Upper lobe of left lung (tissue), 6 donors: ENCODE measurements around the gene CENPM. TPM values are rescaled to one million over a fixed set of nuclear protein-coding genes. Genes with fewer than 3 reads are reported as not detected.

Experiments used
- ATAC-seq, 2 donors: fragments of 200-7000 bp; cut with Tn5 transposase; one replicate each; pipeline ENCODE4 v1.9.1; 2022; ENCODE audit warnings: mild to moderate bottlenecking in 2 of 2, moderate library complexity in 2 of 2; ENCODE audit not compliant: low FRiP score in 2 of 2
- DNase-seq, 2 donors: peaks; one replicate each; pipeline ENCODE4 v3.0.0-alpha.2; 2019 to 2020
- H3K27ac ChIP-seq, 4 donors: fragments of 200-600 bp; sonication (generic); one replicate each; pipeline ENCODE4 v1.5.1; 2016 to 2019
- H3K27me3 ChIP-seq, 4 donors: fragments of 200-600 bp; sonication (generic); one replicate each; pipeline ENCODE4 v1.5.1; 2017 to 2019
- H3K36me3 ChIP-seq, 4 donors: fragments of 200-600 bp; sonication (generic); one replicate each; pipeline ENCODE4 v1.5.1; 2016 to 2019
- H3K4me1 ChIP-seq, 4 donors: fragments of 200-600 bp; sonication (generic); one replicate each; pipeline ENCODE4 v1.5.1; 2018 to 2019
- H3K4me3 ChIP-seq, 4 donors: fragments of 200-600 bp; sonication (generic); one replicate each; pipeline ENCODE4 v1.5.1; 2017 to 2019; ENCODE audit warnings: mild to moderate bottlenecking in 2 of 4, moderate library complexity in 1 of 4
- H3K9me3 ChIP-seq, 4 donors: fragments of 200-600 bp; sonication (generic); one replicate each; pipeline ENCODE4 v1.5.1; 2018 to 2019
- EP300 ChIP-seq, 4 donors: sonication (generic); formaldehyde crosslinking; IDR thresholded peaks; one replicate each; pipeline ENCODE4 v1.5.1; 2017; ENCODE audit warnings: antibody characterized with exemption in 4 of 4, control low read depth in 2 of 4
- POLR2A ChIP-seq, 4 donors: fragments of 450-650 bp; IDR thresholded peaks; one replicate each; pipeline ENCODE4 v1.5.1; 2016 to 2017; ENCODE audit warnings: antibody characterized with exemption in 4 of 4, mild to moderate bottlenecking in 2 of 4
- POLR2AphosphoS5 ChIP-seq, 2 donors: sonication (generic); formaldehyde crosslinking; IDR thresholded peaks; one replicate each; pipeline ENCODE4 v1.5.1; 2017; ENCODE audit warnings: antibody characterized with exemption in 2 of 2
- WGBS, 2 donors: methylation state at CpG; one replicate each; pipeline ENCODE4 v1.1.5; 2017 to 2018; 5-methylcytosine and 5-hydroxymethylcytosine counted together
- total RNA-seq, 6 donors: library from RNA; depleted of rRNA in 4 of 6; stranded (reverse); fragments of >200 nt in 4 of 6; gene quantifications; one replicate each; pipeline versions ENCODE4 v1.1.0 to v1.2.1, GENCODE V29; 2016 to 2021
- TF ChIP-seq, protein P1 (sequence below), 6 experiments: fragments of 450-650 bp in 4 of 6; fragments of 200-600 bp in 2 of 6; sonication (generic) in 2 of 6; IDR thresholded peaks; one replicate each; pipeline ENCODE4 v1.5.1; 2016 to 2019; ENCODE audit warnings: antibody characterized with exemption in 6 of 6
- donor health status: DM: no; HTN: no; CAD: no; lungs with moderate emphysema.
- donor health status: DM: no; HTN: yes; CAD: no; lungs with severe emphysema.

CENPM gene
- total RNA-seq, 6 donors from 2014 or later: 1.9 to 9.9 (median 7.3) TPM; not detected in 1

DNA sequence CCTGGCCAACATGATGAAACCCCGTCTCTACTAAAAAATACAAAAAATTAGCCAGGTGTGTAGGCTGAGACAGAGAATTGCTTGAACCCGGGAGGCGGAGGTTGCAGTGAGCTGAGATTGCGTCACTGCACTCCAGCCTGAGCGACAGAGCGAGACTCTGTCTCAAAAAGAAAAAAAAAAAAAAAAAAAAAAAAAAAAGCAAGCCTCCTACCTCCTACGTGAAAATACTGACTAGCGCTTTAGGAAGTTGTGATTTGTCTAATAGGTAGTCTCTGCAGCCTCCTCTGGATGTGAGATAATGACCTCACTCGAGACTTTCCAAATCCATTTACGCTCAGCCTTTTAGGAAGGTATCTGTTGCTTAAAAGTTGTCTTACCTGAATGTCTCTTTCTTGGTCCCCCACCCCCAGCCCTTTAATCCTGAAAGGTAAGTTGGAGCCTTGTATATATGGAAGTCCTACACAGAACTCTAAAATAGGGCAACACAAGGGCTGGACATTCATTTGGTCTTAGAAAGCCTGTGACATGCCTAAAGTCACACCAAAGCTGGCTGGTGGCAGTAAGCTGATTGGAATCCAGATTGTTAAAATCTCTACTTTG is 27.8 kb upstream of the CENPM start:
- ATAC-seq: no peak
- 52 to 63% methylated on average over 10 of the region's 10 CpGs for WGBS, 2 donors
- TF ChIP-seq EP300 (IDR thresholded peaks at IDR 0.05): no peak
- TF ChIP-seq, protein P1, sequence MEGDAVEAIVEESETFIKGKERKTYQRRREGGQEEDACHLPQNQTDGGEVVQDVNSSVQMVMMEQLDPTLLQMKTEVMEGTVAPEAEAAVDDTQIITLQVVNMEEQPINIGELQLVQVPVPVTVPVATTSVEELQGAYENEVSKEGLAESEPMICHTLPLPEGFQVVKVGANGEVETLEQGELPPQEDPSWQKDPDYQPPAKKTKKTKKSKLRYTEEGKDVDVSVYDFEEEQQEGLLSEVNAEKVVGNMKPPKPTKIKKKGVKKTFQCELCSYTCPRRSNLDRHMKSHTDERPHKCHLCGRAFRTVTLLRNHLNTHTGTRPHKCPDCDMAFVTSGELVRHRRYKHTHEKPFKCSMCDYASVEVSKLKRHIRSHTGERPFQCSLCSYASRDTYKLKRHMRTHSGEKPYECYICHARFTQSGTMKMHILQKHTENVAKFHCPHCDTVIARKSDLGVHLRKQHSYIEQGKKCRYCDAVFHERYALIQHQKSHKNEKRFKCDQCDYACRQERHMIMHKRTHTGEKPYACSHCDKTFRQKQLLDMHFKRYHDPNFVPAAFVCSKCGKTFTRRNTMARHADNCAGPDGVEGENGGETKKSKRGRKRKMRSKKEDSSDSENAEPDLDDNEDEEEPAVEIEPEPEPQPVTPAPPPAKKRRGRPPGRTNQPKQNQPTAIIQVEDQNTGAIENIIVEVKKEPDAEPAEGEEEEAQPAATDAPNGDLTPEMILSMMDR (IDR thresholded peaks at IDR 0.05): no peak
- no peak for TF ChIP-seq POLR2A (IDR thresholded peaks at IDR 0.05)
- TF ChIP-seq POLR2AphosphoS5 (IDR thresholded peaks at IDR 0.05): no peak
- H3K36me3 ChIP-seq: no peaks in the 10 kb centered on the region
- no peaks in the 10 kb centered on the region for H3K9me3 ChIP-seq
- H3K4me1 ChIP-seq: peaks cover 9 to 16% (median 11%) of the 10 kb centered on the region in 4 donors
- H3K27ac ChIP-seq: no peak overlapping the region
- H3K27me3 ChIP-seq: peaks cover 0 to 18% (median 12%) of the 10 kb centered on the region in 4 donors
- H3K4me3 ChIP-seq: no peak overlapping the region
- DNase-seq: no peak

DNA sequence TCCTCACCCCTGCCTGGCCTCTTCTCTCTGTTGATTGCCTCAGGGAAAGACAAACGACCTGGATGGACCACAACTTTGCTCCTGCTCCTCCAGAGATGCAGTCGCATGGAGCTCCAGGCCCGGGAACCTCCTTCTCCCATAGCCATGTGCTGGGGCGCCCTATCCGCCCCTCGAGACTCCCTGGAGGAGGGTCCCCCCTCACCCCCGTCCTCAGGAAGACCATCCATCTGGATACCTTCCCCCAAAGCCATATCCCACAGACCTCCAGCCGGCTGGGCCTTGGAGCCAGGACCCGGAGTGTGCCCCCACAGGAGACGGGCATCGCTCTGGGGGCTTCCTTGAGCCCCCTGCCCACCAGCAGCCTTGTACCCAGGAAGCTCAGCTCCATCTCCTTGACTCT is 24.5 kb upstream of the CENPM start:
- Histone ChIP-seq H3K9me3 (no peaks in the 10 kb centered on the region), H3K4me3 (no peak overlapping the region), H3K27ac (no peak overlapping the region), H3K36me3 (no peaks in the 10 kb centered on the region), H3K4me1 (peaks cover 2 to 16% (median 5%) of the 10 kb centered on the region in 4 donors), H3K27me3 (peaks cover 0 to 10% (median 4%) of the 10 kb centered on the region in 4 donors)
- ATAC-seq (no peak), DNase-seq (no peak)
- WGBS, 2 donors: 91 to 96% methylated on average over 7 to 10 of the region's 11 CpGs
- no peak for TF ChIP-seq POLR2A (IDR thresholded peaks at IDR 0.05)
- TF ChIP-seq EP300 (IDR thresholded peaks at IDR 0.05): no peak
- TF ChIP-seq, protein P1 (IDR thresholded peaks at IDR 0.05): no peak
- no peak for TF ChIP-seq POLR2AphosphoS5 (IDR thresholded peaks at IDR 0.05)

DNA sequence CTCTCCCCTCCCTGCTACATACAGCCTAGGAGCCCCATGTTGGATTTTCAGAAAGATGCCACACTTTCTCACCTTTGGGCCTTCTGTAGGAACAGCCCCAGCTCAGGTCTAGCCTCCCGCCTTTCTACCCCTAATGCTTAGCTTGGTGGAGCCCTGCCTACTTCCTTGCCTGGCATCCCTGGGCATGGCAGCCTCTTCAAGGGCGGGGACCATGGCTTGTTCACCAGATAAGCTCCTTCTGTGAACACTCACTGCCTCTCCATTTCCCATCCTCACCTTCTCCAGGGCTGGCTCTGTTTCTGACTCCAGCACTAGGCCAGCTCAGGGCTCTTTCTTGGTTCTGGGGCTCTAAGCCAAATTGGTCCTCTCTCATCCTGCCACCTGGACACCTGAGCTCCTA is 23.6 kb upstream of the CENPM start:
- Histone ChIP-seq H3K27ac (no peak overlapping the region), H3K9me3 (no peaks in the 10 kb centered on the region), H3K27me3 (peaks cover 0 to 3% (median 0%) of the 10 kb centered on the region in 4 donors), H3K36me3 (no peaks in the 10 kb centered on the region), H3K4me3 (no peak overlapping the region), H3K4me1 (peaks cover 0 to 9% (median 0%) of the 10 kb centered on the region in 4 donors)
- TF ChIP-seq, protein P1 (IDR thresholded peaks at IDR 0.05): no peak
- no peak for TF ChIP-seq POLR2A (IDR thresholded peaks at IDR 0.05)
- no peak for TF ChIP-seq EP300 (IDR thresholded peaks at IDR 0.05)
- no peak for TF ChIP-seq POLR2AphosphoS5 (IDR thresholded peaks at IDR 0.05)
- 80 to 100% methylated on average over 2 of the region's 2 CpGs for WGBS, 2 donors
- no peak for ATAC-seq
- DNase-seq: no peak

DNA sequence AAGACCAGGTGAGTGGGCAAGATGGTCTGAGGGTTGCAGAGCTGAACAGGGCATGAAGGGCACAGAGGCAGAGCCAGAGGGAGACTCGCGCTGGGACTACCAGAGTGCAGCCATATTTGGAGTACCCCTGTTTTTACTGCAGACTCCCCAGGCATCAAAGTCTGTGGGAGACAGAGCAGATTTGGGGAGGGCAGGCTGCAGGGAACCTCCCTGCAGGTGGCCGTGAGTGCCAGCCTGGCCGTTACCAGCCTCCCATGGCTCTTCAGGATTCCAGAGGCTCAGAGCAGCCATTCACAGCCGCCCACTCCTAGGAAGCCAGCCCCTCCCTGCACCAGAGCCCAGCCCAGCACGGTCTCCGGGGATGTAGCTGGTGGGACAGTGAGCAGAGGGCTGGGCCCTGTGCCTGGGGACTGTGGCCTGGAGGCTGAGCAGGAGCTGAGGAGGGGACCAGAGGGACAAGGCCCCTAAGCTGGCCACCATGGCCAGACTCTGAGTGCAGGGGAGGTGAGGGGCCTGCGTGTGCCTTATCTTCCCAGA is 22.2 kb upstream of the CENPM start, which contains the start of gene SEPTIN3:
TSS of gene SEPTIN3 (plus strand) at position 334 of the 537 bp plus-strand sequence. CDS start 2,050 bp downstream, outside the sequence.
- DNase-seq: no peak
- Histone ChIP-seq H3K4me1 (peaks cover 0 to 9% (median 3%) of the 10 kb centered on the region in 4 donors), H3K36me3 (no peaks in the 10 kb centered on the region), H3K27me3 (no peaks in the 10 kb centered on the region), H3K4me3 (no peak within 1 kb of the TSS), H3K9me3 (no peaks in the 10 kb centered on the region), H3K27ac (no peak within 1 kb of the TSS)
- TF ChIP-seq, protein P1 (IDR thresholded peaks at IDR 0.05): no peak
- TF ChIP-seq POLR2A (IDR thresholded peaks at IDR 0.05): no peak
- TF ChIP-seq POLR2AphosphoS5 (IDR thresholded peaks at IDR 0.05): no peak
- TF ChIP-seq EP300 (IDR thresholded peaks at IDR 0.05): no peak
- peak in 1 of 2 donors; percentile 23 for ATAC-seq
- WGBS, 2 donors: 66 to 68% methylated on average over 4 to 8 of the region's 8 CpGs
